Mucosa of rectum (tissue), 2 donors: Measurements from ENCODE around the gene RNF151.
"Not testable (repeated sequence)": the region's sequence is repeated elsewhere in the genome, so short reads cannot be mapped to it uniquely, and the experiment has no call there.

Source experiments
- H3K27ac ChIP-seq, 2 donors: one replicate each; pipeline ENCODE4 v1.7.0; 2013; ENCODE audit warnings: inconsistent platforms in 2 of 2, low read depth in 2 of 2, low read length in 2 of 2
- H3K27me3 ChIP-seq, 2 donors: one replicate each; pipeline ENCODE4 v1.7.0; 2013; ENCODE audit warnings: low read length in 2 of 2; ENCODE audit not compliant: control insufficient read depth in 2 of 2, insufficient read depth in 2 of 2
- H3K36me3 ChIP-seq, 2 donors: one replicate each; pipeline ENCODE4 v1.7.0; 2013; ENCODE audit warnings: low read length in 2 of 2; ENCODE audit not compliant: control insufficient read depth in 2 of 2, insufficient read depth in 2 of 2
- H3K4me1 ChIP-seq, 2 donors: one replicate each; pipeline ENCODE4 v1.7.0; 2013; ENCODE audit warnings: low read length in 2 of 2, mild to moderate bottlenecking in 1 of 2; ENCODE audit not compliant: control insufficient read depth in 2 of 2, insufficient read depth in 2 of 2
- H3K4me3 ChIP-seq, 2 donors: one replicate each; pipeline ENCODE4 v1.7.0; 2013; ENCODE audit warnings: low read length in 2 of 2
- H3K9ac ChIP-seq, 2 donors: one replicate each; pipeline ENCODE4 v1.7.0; 2013; ENCODE audit warnings: low read length in 2 of 2, low read depth in 1 of 2, mild to moderate bottlenecking in 1 of 2
- H3K9me3 ChIP-seq, 2 donors: one replicate each; pipeline ENCODE4 v1.7.0; 2013; ENCODE audit warnings: low read length in 2 of 2; ENCODE audit not compliant: control insufficient read depth in 2 of 2
- donor health status: healthy.
- donor health status: Normal muscosa, but diverticular disease.

Gene RNF151

DNA sequence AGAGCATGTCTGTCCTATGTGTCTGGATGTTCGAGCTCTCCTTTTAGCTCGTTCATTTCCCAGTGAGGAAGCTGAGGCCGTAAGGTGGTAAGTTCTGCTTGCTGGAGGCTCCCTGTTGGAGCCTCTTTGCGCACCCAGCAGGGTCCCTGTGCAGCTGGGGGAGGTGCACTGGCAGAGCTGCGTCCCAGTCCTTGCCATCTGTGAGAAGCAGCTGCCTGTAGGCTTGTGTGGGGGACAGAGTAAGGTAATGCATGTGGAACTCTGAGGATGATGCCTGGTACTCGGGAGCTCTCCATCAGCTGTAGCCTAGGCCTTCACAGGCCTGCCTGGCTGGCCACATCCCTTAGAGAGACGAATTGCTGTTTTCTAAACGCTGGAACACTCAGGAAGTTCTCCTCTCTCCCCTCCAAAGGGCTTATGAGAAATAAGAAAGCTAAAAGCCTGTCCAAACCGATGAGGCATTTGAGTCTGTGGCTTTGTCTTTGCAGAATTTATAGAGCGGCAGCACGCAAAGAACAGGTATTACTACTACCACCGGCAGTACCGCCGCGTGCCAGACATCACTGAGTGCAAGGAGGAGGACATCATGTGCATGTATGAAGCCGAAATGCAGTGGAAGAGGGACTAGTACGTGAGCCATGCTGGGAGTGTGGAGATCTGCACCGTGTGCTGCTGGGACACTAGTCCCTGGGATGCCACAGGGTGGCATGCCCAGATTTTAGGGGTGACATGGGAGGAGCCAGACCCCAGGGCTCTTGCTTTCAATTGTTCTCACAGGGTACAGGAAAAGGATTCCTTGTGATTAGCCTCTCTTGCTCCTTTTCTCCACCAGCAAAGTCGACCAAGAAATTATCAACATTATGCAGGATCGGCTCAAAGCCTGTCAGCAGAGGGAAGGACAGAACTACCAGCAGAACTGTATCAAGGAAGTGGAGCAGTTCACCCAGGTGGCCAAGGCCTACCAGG lies 5.7 kb upstream of the RNF151 start:
- H3K27ac ChIP-seq = no peak overlapping the region
- H3K9ac ChIP-seq = peak overlapping the region; percentile 34 to 96
- peak overlapping the region in 1 of 2 donors; percentile 85 for H3K4me3 ChIP-seq
- H3K27me3 ChIP-seq = no peaks in the 10 kb centered on the region
- H3K9me3 ChIP-seq = no peaks in the 10 kb centered on the region
- H3K36me3 ChIP-seq = peaks cover 14 to 21% of the 10 kb centered on the region in 2 donors
- peaks cover 25 to 31% of the 10 kb centered on the region in 2 donors for H3K4me1 ChIP-seq

GRCh38 chr16:1961651-1962067 lies 5.0 kb upstream of the RNF151 start:
- Histone ChIP-seq H3K27me3 (no peaks in the 10 kb centered on the region), H3K9ac (no peak overlapping the region), H3K27ac (no peak overlapping the region), H3K4me1 (peaks cover 26 to 33% of the 10 kb centered on the region in 2 donors), H3K36me3 (peaks cover 14 to 21% of the 10 kb centered on the region in 2 donors), H3K4me3 (no peak overlapping the region), H3K9me3 (no peaks in the 10 kb centered on the region)

- H3K27ac ChIP-seq, H3K4me3 ChIP-seq, H3K27me3 ChIP-seq, H3K9me3 ChIP-seq, H3K9ac ChIP-seq: not testable (repeated sequence)
- Histone ChIP-seq H3K4me1 (peaks cover 26 to 33% of the 10 kb centered on the region in 2 donors), H3K36me3 (peaks cover 14 to 21% of the 10 kb centered on the region in 2 donors)
Observed at GRCh38 chr16:1962161-1963153, 4.2 kb upstream of the RNF151 start.

DNA sequence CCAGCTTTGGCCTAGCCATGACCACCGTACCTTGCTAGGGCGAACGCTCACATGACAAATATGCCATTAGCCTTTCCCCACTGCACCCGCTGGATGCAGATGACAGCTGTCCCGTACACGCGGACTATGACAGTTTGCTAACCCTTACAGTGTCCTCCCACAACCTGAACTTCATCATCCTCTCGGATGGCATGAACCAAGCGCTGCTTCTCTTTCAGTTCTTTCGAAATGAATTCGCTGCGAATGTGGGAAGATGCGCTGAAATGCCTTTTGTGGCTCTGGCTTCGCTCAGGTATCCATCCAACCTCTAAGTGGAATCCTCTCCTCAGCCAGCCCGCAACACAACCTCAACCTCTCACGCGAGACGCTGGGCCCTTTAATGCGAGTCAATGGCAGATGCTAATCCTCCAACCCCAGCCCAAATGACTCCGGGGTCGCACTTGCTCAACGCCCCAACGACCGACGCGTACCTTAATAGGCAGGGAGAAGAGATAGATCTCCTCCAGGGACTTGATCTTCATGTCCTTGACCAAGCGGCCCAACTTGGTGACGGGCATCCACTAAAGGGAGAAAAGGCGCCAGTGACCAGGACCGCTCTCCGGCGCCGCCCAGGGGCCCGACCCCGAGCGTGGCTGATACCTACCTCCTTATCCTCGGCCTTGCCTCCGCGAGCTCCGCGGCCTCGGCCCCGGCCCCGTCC lies 2.7 kb upstream of the RNF151 start:
- H3K36me3 ChIP-seq = peaks cover 14 to 21% of the 10 kb centered on the region in 2 donors
- H3K4me1 ChIP-seq = peaks cover 26 to 30% of the 10 kb centered on the region in 2 donors
- peak overlapping the region; percentile 53 to 85 for H3K9ac ChIP-seq

DNA sequence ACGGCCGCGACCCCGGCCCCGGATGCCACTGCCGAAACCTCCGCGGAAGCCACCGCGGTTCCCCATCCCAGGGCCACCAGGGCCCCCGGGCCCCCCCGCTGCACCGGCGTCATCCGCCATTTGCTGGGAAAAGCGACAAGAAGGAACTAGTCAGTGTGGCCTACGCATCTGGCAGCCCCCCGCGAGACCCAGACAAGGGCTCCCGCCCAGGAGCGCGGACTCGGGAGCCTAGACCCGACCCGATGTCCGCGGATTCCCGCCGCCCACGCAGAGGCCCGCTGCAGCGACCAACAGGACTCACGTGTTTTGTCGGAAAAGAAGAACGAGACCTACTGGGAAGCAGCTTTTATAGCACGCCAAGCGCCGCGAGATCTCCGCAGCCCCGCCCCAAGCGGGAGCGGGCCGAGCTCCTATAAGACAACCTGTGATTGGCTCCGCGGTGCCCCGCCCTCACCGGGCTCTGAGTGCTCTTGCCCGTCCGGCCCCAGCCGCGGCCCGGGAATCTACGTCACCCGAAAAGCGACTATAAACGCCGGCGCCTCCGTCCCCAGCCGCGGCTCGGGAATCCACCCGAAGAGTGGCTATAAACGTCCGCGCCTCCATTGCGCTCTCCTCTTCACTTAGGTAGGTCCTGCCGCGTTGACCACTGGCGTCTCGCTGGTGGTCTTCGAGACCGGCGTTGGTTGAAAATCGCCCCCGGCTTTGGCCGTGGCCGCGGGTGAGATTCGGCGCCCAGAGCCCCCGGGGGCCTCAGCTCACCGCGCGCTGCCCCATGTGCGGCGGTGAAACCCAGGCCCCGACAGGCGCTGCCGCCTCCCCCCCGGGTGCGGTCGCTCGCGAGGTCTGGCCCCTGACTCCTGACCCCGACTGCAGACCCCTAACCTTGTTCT lies 1.9 kb upstream of the RNF151 start, which contains the start of gene RPS2:
Gene RPS2 (minus strand): TSS at position 321 of the 890 bp plus-strand sequence. CDS start 201 bp downstream, at position 120.
- H3K4me1 ChIP-seq = peaks cover 26 to 27% of the 10 kb centered on the region in 2 donors
- no peaks in the 10 kb centered on the region for H3K9me3 ChIP-seq
- H3K9ac ChIP-seq = peak within 1 kb of the TSS; percentile 85 to 96
- H3K4me3 ChIP-seq = peak within 1 kb of the TSS; percentile 64 to 87
- no peaks in the 10 kb centered on the region for H3K27me3 ChIP-seq
- H3K27ac ChIP-seq = peak within 1 kb of the TSS; percentile 88 to 97
- H3K36me3 ChIP-seq = peaks cover 14 to 21% of the 10 kb centered on the region in 2 donors

More for the DNA sequence above, 2.7 kb upstream of the RNF151 start:
- Histone ChIP-seq H3K27me3 (no peaks in the 10 kb centered on the region), H3K4me3 (peak overlapping the region; percentile 64 to 87), H3K9me3 (no peaks in the 10 kb centered on the region), H3K27ac (peak overlapping the region; percentile 88 to 97)

GRCh38 chr16:1965396-1966001 lies 1.2 kb upstream of the RNF151 start:
- Histone ChIP-seq H3K4me3 (peak overlapping the region; percentile 64 to 87), H3K27ac (peak overlapping the region; percentile 88 to 97), H3K9me3 (no peaks in the 10 kb centered on the region), H3K4me1 (peaks cover 23 to 24% of the 10 kb centered on the region in 2 donors), H3K36me3 (peaks cover 14 to 21% of the 10 kb centered on the region in 2 donors), H3K9ac (peak overlapping the region; percentile 85 to 96), H3K27me3 (no peaks in the 10 kb centered on the region)

DNA sequence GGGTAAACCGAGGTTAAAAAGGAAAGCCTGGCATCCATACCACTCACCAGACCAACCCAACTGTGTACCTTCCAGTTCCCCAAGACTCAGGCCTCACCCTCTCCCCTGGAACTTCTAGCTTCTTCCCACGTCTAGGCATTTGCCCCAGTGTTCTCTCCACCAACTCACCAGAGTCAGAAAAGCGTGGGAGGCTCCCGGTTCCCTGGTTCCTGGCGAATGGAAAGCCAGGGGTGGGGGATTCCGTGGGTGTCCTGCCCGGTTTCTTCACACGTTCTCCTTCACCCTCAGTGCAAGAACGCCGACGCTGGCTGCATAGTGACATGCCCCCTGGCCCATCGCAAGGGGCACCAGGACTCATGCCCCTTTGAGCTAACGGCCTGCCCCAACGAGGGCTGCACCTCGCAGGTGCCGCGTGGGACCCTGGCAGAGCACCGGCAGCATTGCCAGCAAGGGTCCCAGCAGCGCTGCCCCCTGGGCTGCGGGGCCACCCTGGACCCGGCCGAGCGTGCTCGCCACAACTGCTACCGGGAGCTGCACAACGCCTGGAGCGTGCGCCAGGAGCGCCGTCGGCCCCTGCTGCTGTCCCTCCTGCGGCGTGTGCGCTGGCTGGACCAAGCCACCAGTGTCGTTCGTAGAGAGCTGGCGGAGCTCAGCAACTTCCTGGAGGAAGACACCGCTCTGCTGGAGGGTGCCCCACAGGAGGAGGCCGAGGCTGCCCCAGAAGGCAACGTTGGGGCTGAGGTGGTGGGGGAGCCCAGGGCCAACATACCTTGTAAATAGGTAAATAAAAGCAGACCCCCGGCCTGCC lies 1.7 kb downstream of the RNF151 start:
- Histone ChIP-seq H3K27ac (no peak overlapping the region), H3K4me1 (peaks cover 27% of the 10 kb centered on the region in 2 donors), H3K36me3 (peaks cover 0 to 3% of the 10 kb centered on the region in 2 donors), H3K9me3 (no peaks in the 10 kb centered on the region), H3K9ac (no peak overlapping the region), H3K27me3 (no peaks in the 10 kb centered on the region), H3K4me3 (no peak overlapping the region)
